GM12878 (cell line): ENCODE measurements around the gene UNC119. TPM values are rescaled to one million over a fixed set of nuclear protein-coding genes. Genes with fewer than 3 reads are reported as not detected.
A peak's percentile ranks its signal among the peaks of the same experiment; 100 is the strongest.

Experiments used
- BRCA1 ChIP-seq: IDR thresholded peaks from 2 replicates; pipeline ENCODE4 v1.6.1; 2011; ENCODE audit warnings: low read depth, low read length, improper control_type of control experiment
- CHD1 ChIP-seq: IDR thresholded peaks from 2 replicates; pipeline ENCODE4 v1.6.1; 2012; ENCODE audit warnings: low read depth, low read length, improper control_type of control experiment
- IRF4 ChIP-seq: IDR thresholded peaks from 2 replicates; pipeline ENCODE4 v1.6.1; 2011; ENCODE audit warnings: low read depth, low read length
- POLR2AphosphoS2 ChIP-seq: IDR thresholded peaks from 2 replicates; pipeline ENCODE4 v1.6.1; 2011; ENCODE audit warnings: low read depth, mild to moderate bottlenecking, low read length, improper control_type of control experiment, moderate library complexity
- SMAD5 ChIP-seq: IDR thresholded peaks from 2 replicates; pipeline ENCODE4 v1.6.1; 2016; ENCODE audit warnings: antibody characterized with exemption, low read depth
- ZBED1 ChIP-seq: IDR thresholded peaks from 2 replicates; pipeline ENCODE4 v1.6.1; 2016; ENCODE audit warnings: borderline replicate concordance
- polyA plus RNA-seq, 11 experiments: library from polyadenylated mRNA; depleted of rRNA in 4 of 11; unstranded in 6 of 11; stranded (reverse) in 5 of 11; fragments of >200 nt; fragmentation: Nextera tagmentation in 4 of 11; fragmentation: Illumina TruSeq in 1 of 11; extraction: Ambion mirVana in 4 of 11; extraction: Trizol in 1 of 11; gene quantifications; 1 replicate in 1 of 11; 2 replicates in 10 of 11; pipeline versions ENCODE4 v1.2.1 to v1.2.3, GENCODE V29; 2011 to 2016; ENCODE audit warnings: inconsistent platforms in 2 of 11, missing spikeins in 2 of 11, low read depth in 1 of 11
- total RNA-seq, 4 experiments: library from RNA; depleted of rRNA in 3 of 4; stranded (reverse); fragments of >200 nt in 3 of 4; fragmentation: Illumina TruSeq in 1 of 4; extraction: Trizol in 1 of 4; gene quantifications; 2 replicates each; pipeline versions ENCODE4 v1.2.1 to v1.2.3, GENCODE V29; 2013 to 2021
- TF ChIP-seq, protein P1 (sequence below): IDR thresholded peaks from 2 replicates; pipeline ENCODE4 v1.6.1; 2012; ENCODE audit warnings: mild to moderate bottlenecking, low read depth, low read length
- TF ChIP-seq, protein P2 (sequence below): fragments of 450-650 bp; IDR thresholded peaks from 2 replicates; pipeline ENCODE4 v1.6.1; 2017; ENCODE audit warnings: mild to moderate bottlenecking, low read depth, inconsistent platforms; ENCODE audit not compliant: poor library complexity, severe bottlenecking
- TF ChIP-seq, protein P3 (sequence below), 3 experiments: IDR thresholded peaks in 2 of 3; conservative IDR thresholded peaks in 1 of 3; 2 replicates each; pipeline ENCODE4 v1.5.1; 2011; ENCODE audit warnings: low read depth in 3 of 3, low read length in 3 of 3, mild to moderate bottlenecking in 3 of 3, control low read depth in 2 of 3, moderate library complexity in 2 of 3, inconsistent platforms in 1 of 3, mixed read lengths in 1 of 3; ENCODE audit not compliant: control insufficient read depth in 2 of 3, insufficient read depth in 1 of 3; ENCODE audit errors: extremely low read depth in 1 of 3
- TF ChIP-seq, protein P4 (sequence below): fragments of 450-650 bp; IDR thresholded peaks from 2 replicates; pipeline ENCODE4 v1.6.1; 2017; ENCODE audit warnings: mild to moderate bottlenecking, moderate library complexity
- TF ChIP-seq, protein P5 (sequence below): IDR thresholded peaks from 2 replicates; pipeline ENCODE4 v1.6.1; 2012; ENCODE audit warnings: low read length, inconsistent platforms

The UNC119 gene
- total and polyA plus RNA-seq, 10 of the 15 experiments (the other 5 are each of a cell fraction or from before 2014, with no cell fraction given) = 2.7 to 436 (median 57.8) TPM

DNA sequence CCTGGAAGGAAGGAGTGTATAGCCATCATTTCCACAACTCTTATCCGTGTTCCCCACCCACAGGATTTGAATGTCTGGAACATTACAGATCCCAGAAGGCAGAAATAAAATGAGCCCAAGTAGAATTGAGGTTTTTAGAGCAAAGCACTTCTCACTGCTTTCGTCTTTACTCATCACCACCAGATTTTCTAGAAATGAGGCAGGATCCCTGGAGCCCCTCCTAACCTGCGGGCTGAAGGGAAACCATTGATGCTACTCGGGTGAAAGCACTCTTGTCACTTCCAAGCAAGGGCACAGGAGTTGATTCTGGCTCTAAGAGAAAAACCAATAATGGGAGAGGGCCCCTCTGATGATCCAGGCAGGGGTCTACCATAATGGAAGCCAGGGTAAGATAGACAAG, 27.1 kb upstream of the UNC119 start (continued):
- TF ChIP-seq, protein P1, sequence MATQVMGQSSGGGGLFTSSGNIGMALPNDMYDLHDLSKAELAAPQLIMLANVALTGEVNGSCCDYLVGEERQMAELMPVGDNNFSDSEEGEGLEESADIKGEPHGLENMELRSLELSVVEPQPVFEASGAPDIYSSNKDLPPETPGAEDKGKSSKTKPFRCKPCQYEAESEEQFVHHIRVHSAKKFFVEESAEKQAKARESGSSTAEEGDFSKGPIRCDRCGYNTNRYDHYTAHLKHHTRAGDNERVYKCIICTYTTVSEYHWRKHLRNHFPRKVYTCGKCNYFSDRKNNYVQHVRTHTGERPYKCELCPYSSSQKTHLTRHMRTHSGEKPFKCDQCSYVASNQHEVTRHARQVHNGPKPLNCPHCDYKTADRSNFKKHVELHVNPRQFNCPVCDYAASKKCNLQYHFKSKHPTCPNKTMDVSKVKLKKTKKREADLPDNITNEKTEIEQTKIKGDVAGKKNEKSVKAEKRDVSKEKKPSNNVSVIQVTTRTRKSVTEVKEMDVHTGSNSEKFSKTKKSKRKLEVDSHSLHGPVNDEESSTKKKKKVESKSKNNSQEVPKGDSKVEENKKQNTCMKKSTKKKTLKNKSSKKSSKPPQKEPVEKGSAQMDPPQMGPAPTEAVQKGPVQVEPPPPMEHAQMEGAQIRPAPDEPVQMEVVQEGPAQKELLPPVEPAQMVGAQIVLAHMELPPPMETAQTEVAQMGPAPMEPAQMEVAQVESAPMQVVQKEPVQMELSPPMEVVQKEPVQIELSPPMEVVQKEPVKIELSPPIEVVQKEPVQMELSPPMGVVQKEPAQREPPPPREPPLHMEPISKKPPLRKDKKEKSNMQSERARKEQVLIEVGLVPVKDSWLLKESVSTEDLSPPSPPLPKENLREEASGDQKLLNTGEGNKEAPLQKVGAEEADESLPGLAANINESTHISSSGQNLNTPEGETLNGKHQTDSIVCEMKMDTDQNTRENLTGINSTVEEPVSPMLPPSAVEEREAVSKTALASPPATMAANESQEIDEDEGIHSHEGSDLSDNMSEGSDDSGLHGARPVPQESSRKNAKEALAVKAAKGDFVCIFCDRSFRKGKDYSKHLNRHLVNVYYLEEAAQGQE = no peak
- no peak for TF ChIP-seq SMAD5
- TF ChIP-seq, protein P2, sequence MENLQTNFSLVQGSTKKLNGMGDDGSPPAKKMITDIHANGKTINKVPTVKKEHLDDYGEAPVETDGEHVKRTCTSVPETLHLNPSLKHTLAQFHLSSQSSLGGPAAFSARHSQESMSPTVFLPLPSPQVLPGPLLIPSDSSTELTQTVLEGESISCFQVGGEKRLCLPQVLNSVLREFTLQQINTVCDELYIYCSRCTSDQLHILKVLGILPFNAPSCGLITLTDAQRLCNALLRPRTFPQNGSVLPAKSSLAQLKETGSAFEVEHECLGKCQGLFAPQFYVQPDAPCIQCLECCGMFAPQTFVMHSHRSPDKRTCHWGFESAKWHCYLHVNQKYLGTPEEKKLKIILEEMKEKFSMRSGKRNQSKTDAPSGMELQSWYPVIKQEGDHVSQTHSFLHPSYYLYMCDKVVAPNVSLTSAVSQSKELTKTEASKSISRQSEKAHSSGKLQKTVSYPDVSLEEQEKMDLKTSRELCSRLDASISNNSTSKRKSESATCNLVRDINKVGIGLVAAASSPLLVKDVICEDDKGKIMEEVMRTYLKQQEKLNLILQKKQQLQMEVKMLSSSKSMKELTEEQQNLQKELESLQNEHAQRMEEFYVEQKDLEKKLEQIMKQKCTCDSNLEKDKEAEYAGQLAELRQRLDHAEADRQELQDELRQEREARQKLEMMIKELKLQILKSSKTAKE = peak; percentile 17
- TF ChIP-seq CHD1 = no peak
- no peak for TF ChIP-seq POLR2AphosphoS2
- TF ChIP-seq ZBED1 = no peak
- TF ChIP-seq, protein P3, sequence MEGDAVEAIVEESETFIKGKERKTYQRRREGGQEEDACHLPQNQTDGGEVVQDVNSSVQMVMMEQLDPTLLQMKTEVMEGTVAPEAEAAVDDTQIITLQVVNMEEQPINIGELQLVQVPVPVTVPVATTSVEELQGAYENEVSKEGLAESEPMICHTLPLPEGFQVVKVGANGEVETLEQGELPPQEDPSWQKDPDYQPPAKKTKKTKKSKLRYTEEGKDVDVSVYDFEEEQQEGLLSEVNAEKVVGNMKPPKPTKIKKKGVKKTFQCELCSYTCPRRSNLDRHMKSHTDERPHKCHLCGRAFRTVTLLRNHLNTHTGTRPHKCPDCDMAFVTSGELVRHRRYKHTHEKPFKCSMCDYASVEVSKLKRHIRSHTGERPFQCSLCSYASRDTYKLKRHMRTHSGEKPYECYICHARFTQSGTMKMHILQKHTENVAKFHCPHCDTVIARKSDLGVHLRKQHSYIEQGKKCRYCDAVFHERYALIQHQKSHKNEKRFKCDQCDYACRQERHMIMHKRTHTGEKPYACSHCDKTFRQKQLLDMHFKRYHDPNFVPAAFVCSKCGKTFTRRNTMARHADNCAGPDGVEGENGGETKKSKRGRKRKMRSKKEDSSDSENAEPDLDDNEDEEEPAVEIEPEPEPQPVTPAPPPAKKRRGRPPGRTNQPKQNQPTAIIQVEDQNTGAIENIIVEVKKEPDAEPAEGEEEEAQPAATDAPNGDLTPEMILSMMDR (IDR thresholded peaks at IDR 0.05 in 2 of 3, conservative IDR thresholded peaks at IDR 0.05 in 1 of 3; ENCODE audit: control insufficient read depth in 2 of 3, extremely low read depth in 1 of 3, insufficient read depth in 1 of 3, low read depth in 3 of 3, low read length in 3 of 3) = no peak
- TF ChIP-seq, protein P4, sequence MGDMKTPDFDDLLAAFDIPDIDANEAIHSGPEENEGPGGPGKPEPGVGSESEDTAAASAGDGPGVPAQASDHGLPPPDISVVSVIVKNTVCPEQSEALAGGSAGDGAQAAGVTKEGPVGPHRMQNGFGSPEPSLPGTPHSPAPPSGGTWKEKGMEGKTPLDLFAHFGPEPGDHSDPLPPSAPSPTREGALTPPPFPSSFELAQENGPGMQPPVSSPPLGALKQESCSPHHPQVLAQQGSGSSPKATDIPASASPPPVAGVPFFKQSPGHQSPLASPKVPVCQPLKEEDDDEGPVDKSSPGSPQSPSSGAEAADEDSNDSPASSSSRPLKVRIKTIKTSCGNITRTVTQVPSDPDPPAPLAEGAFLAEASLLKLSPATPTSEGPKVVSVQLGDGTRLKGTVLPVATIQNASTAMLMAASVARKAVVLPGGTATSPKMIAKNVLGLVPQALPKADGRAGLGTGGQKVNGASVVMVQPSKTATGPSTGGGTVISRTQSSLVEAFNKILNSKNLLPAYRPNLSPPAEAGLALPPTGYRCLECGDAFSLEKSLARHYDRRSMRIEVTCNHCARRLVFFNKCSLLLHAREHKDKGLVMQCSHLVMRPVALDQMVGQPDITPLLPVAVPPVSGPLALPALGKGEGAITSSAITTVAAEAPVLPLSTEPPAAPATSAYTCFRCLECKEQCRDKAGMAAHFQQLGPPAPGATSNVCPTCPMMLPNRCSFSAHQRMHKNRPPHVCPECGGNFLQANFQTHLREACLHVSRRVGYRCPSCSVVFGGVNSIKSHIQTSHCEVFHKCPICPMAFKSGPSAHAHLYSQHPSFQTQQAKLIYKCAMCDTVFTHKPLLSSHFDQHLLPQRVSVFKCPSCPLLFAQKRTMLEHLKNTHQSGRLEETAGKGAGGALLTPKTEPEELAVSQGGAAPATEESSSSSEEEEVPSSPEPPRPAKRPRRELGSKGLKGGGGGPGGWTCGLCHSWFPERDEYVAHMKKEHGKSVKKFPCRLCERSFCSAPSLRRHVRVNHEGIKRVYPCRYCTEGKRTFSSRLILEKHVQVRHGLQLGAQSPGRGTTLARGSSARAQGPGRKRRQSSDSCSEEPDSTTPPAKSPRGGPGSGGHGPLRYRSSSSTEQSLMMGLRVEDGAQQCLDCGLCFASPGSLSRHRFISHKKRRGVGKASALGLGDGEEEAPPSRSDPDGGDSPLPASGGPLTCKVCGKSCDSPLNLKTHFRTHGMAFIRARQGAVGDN = no peak
- TF ChIP-seq, protein P5, sequence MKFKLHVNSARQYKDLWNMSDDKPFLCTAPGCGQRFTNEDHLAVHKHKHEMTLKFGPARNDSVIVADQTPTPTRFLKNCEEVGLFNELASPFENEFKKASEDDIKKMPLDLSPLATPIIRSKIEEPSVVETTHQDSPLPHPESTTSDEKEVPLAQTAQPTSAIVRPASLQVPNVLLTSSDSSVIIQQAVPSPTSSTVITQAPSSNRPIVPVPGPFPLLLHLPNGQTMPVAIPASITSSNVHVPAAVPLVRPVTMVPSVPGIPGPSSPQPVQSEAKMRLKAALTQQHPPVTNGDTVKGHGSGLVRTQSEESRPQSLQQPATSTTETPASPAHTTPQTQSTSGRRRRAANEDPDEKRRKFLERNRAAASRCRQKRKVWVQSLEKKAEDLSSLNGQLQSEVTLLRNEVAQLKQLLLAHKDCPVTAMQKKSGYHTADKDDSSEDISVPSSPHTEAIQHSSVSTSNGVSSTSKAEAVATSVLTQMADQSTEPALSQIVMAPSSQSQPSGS = no peak; the same call in 1 of the 2 replicates
- peak; percentile 94 for TF ChIP-seq IRF4
- TF ChIP-seq BRCA1 = no peak
